Measurements from ENCODE around the gene NR2E1.

- no peak for TF ChIP-seq EZH2 (IDR thresholded peaks at IDR 0.05; ENCODE audit: insufficient read depth, low read length)
- TF ChIP-seq, protein P1, sequence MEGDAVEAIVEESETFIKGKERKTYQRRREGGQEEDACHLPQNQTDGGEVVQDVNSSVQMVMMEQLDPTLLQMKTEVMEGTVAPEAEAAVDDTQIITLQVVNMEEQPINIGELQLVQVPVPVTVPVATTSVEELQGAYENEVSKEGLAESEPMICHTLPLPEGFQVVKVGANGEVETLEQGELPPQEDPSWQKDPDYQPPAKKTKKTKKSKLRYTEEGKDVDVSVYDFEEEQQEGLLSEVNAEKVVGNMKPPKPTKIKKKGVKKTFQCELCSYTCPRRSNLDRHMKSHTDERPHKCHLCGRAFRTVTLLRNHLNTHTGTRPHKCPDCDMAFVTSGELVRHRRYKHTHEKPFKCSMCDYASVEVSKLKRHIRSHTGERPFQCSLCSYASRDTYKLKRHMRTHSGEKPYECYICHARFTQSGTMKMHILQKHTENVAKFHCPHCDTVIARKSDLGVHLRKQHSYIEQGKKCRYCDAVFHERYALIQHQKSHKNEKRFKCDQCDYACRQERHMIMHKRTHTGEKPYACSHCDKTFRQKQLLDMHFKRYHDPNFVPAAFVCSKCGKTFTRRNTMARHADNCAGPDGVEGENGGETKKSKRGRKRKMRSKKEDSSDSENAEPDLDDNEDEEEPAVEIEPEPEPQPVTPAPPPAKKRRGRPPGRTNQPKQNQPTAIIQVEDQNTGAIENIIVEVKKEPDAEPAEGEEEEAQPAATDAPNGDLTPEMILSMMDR (IDR thresholded peaks at IDR 0.05; ENCODE audit: insufficient read depth, low read depth, low read length) = no peak
Measured at GRCh38 chr6:108168090-108168463, 2.3 kb downstream of the NR2E1 start.
